HUES64 (cell line): ENCODE data around the gene RBP3.

ENCODE experiments used
- H3K27ac ChIP-seq: 2 replicates; pipeline ENCODE4 v1.7.0; 2013; ENCODE audit warnings: low read depth, low read length, inconsistent platforms
- H3K27me3 ChIP-seq: 2 replicates; pipeline ENCODE4 v1.6.1; 2013; ENCODE audit warnings: mild to moderate bottlenecking, low read length; ENCODE audit not compliant: insufficient read depth
- H3K36me3 ChIP-seq: 2 replicates; pipeline ENCODE4 v1.6.1; 2013; ENCODE audit warnings: mild to moderate bottlenecking, low read length; ENCODE audit not compliant: insufficient read depth
- H3K4me1 ChIP-seq: 2 replicates; pipeline ENCODE4 v1.6.1; 2013; ENCODE audit warnings: mild to moderate bottlenecking, low read length, moderate library complexity; ENCODE audit not compliant: insufficient read depth
- H3K4me3 ChIP-seq: 2 replicates; pipeline ENCODE4 v1.5.1; 2013; ENCODE audit warnings: mild to moderate bottlenecking, low read length, moderate library complexity
- H3K9ac ChIP-seq: 2 replicates; pipeline ENCODE4 v1.6.1; 2013; ENCODE audit warnings: mild to moderate bottlenecking, low read depth, low read length
- H3K9me3 ChIP-seq: 2 replicates; pipeline ENCODE4 v1.6.1; 2013; ENCODE audit warnings: low read depth, low read length; ENCODE audit not compliant: insufficient read depth
- WGBS: fragments of 150-250, 120-280 bp; methylation state at CpG from one replicate; pipeline ENCODE4 v1.1.7; 2013; ENCODE audit warnings: missing lambda C conversion rate; 5-methylcytosine and 5-hydroxymethylcytosine counted together

Gene RBP3

DNA sequence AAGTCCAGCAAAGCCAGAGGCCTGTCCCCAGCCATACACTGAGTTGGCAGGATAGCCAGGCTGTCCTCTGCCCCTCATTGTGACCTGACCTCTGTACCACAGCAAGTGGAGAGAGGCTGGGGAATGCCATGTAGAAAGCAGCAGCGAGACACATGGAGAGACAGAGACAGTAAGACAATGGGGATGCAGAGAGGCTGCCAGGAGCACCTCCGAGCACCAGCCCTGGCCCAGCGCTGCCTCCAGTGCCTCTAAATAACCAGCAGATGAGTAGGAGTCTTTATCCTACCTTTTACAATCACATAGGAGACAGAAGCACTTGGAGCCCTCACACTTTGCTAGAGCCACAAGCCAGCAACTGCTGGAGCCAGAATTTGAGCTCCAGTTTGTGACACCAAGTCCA, 17.8 kb upstream of the RBP3 start:
- Histone ChIP-seq H3K9ac (no peak overlapping the region), H3K27me3 (0 out of 2 replicates have a peak, but pooled peaks cover 6% of the 10 kb centered on the region), H3K4me1 (no peaks in the 10 kb centered on the region), H3K36me3 (no peaks in the 10 kb centered on the region), H3K27ac (no peak overlapping the region), H3K4me3 (no peak overlapping the region), H3K9me3 (no peaks in the 10 kb centered on the region)
- WGBS: 88% methylated on average over 3 of the region's 3 CpGs

GRCh38 chr10:47330804-47331203, 17.4 kb upstream of the RBP3 start:
- H3K36me3 ChIP-seq: no peaks in the 10 kb centered on the region
- 92% methylated on average over 3 of the region's 3 CpGs for WGBS
- H3K4me1 ChIP-seq: no peaks in the 10 kb centered on the region
- no peak overlapping the region for H3K9ac ChIP-seq
- no peak overlapping the region for H3K4me3 ChIP-seq
- H3K27ac ChIP-seq: no peak overlapping the region
- 0 out of 2 replicates have a peak, but pooled peaks cover 6% of the 10 kb centered on the region for H3K27me3 ChIP-seq
- no peaks in the 10 kb centered on the region for H3K9me3 ChIP-seq

- no peaks in the 10 kb centered on the region for H3K36me3 ChIP-seq
- H3K9ac ChIP-seq: no peak overlapping the region
- no peak overlapping the region for H3K4me3 ChIP-seq
- H3K9me3 ChIP-seq: no peaks in the 10 kb centered on the region
- WGBS: 94% methylated on average over 9 of the region's 9 CpGs
- no peaks in the 10 kb centered on the region for H3K4me1 ChIP-seq
- no peak overlapping the region for H3K27ac ChIP-seq
- 0 out of 2 replicates have a peak, but pooled peaks cover 6% of the 10 kb centered on the region for H3K27me3 ChIP-seq
Measured at GRCh38 chr10:47331491-47331890, 16.7 kb upstream of the RBP3 start.

- Histone ChIP-seq H3K27me3 (0 out of 2 replicates have a peak, but pooled peaks cover 6% of the 10 kb centered on the region), H3K4me3 (no peak overlapping the region), H3K9me3 (no peaks in the 10 kb centered on the region), H3K27ac (no peak overlapping the region), H3K4me1 (no peaks in the 10 kb centered on the region), H3K36me3 (no peaks in the 10 kb centered on the region), H3K9ac (no peak overlapping the region)
- WGBS: 72% methylated on average over 7 of the region's 7 CpGs
Measured at GRCh38 chr10:47331954-47332353, 16.2 kb upstream of the RBP3 start.

- Histone ChIP-seq H3K9ac (no peak overlapping the region), H3K36me3 (no peaks in the 10 kb centered on the region), H3K9me3 (no peaks in the 10 kb centered on the region), H3K4me1 (no peaks in the 10 kb centered on the region), H3K4me3 (no peak overlapping the region), H3K27me3 (0 out of 2 replicates have a peak, but pooled peaks cover 6% of the 10 kb centered on the region), H3K27ac (no peak overlapping the region)
- WGBS: 88% methylated on average over 3 of the region's 3 CpGs
Measured at GRCh38 chr10:47332371-47332770, 15.8 kb upstream of the RBP3 start.

DNA sequence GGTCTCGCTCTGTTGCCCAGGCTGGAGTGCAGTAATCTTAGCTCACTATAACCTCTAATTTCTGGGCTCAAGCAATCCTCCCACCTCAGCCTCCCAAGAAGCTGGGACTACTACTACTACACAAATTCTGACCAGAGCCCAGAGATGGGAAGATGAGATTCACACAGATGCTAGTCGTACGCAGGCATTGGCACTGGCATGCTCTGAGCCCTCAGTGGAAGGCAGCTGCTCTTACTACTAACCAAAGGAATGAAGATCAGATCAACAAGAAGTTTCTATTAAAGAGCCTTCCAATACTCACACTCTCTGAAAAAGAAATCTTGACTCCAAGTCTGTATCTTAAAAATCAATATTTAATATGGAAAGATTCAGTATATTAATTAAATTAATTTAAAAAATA, 15.2 kb upstream of the RBP3 start:
- WGBS: over 99% methylated on average over 3 of the region's 3 CpGs
- Histone ChIP-seq H3K4me3 (no peak overlapping the region), H3K9ac (no peak overlapping the region), H3K36me3 (no peaks in the 10 kb centered on the region), H3K27me3 (0 out of 2 replicates have a peak, but pooled peaks cover 6% of the 10 kb centered on the region), H3K9me3 (no peaks in the 10 kb centered on the region), H3K4me1 (no peaks in the 10 kb centered on the region), H3K27ac (no peak overlapping the region)

DNA sequence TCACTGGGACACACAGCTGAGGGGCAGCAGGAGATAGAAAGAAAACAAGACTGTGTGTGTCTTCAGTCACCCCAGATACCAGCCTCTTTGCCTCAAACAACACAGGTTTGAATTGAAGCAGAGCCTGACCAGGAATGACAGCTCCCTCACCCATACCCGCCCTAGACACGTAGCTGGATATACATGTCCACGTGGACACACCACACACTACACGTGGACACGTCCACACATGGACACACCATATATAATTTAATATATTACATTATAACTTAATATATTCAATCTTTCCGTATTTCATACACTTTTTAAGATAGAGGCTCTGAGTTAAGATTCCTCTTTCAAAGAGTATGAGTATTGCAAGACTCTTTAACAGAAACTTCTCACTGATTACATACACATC, 14.6 kb upstream of the RBP3 start:
- no peaks in the 10 kb centered on the region for H3K36me3 ChIP-seq
- H3K9ac ChIP-seq: no peak overlapping the region
- H3K27ac ChIP-seq: no peak overlapping the region
- no peaks in the 10 kb centered on the region for H3K4me1 ChIP-seq
- no peak overlapping the region for H3K4me3 ChIP-seq
- 96% methylated on average over 4 of the region's 6 CpGs for WGBS
- H3K27me3 ChIP-seq: 0 out of 2 replicates have a peak, but pooled peaks cover 6% of the 10 kb centered on the region
- no peaks in the 10 kb centered on the region for H3K9me3 ChIP-seq

DNA sequence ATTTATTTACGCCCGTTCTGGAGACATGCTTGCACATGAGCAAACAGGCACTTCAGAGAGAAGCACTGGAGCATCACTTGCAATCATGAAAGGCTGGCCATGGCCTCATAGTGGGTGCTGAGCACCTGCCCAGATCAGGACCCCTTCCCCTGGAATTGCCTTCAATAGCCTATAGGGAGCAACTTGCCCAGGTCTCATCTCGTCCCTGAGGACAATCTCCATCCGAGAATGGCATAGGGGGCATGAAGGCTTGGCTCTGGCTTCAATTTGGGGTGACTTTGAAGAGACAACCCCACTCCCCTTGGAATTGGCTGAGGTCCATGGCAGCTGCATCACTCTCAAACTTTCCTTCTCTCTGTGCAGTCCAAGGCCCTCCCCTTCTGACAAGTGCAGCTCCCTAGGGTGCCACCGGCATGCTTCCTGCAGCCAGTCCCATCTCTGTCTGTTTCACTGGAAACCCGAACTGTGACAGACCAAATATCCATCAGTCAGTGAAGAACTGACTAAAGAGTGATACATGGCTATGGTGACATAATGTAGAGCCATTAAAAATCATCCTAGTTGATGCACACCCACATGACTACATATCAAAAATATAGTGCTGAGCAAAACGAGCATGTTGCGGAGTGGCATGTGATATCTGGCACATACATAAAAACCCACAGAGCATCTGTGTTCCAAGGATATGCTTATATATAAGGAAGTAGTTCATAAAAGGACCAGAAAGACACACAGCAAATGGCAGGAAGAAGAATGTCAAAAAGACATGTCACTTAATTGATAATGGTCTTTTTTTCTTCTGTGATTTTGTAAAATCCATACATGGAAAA, 13.5 kb upstream of the RBP3 start:
- no peak overlapping the region for H3K27ac ChIP-seq
- H3K4me1 ChIP-seq: no peaks in the 10 kb centered on the region
- 0 out of 2 replicates have a peak, but pooled peaks cover 6% of the 10 kb centered on the region for H3K27me3 ChIP-seq
- H3K9me3 ChIP-seq: no peaks in the 10 kb centered on the region
- H3K9ac ChIP-seq: no peak overlapping the region
- no peaks in the 10 kb centered on the region for H3K36me3 ChIP-seq
- 90% methylated on average over 8 of the region's 8 CpGs for WGBS
- no peak overlapping the region for H3K4me3 ChIP-seq

DNA sequence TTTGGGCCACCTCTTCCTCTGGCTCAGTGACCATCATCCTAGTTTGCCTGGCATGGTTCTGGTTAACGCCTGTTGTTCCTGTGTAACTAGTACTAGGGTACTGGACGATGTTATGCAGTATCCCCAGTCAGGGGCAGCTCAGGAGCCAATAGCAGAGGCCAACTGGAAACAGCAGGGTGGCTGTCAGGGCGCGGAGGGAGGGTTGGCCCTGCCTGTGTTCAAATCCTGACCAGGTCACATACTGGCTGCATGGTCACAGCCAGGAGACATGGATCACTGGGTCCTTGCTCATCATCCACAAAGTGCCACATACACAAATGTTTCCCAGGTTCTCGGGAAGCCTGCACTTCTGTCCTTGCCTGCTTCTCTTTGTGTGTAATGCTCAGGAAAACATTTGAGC, 12.3 kb upstream of the RBP3 start:
- no peaks in the 10 kb centered on the region for H3K4me1 ChIP-seq
- H3K9me3 ChIP-seq: no peaks in the 10 kb centered on the region
- 0 out of 2 replicates have a peak, but pooled peaks cover 6% of the 10 kb centered on the region for H3K27me3 ChIP-seq
- 90% methylated on average over 5 of the region's 5 CpGs for WGBS
- H3K36me3 ChIP-seq: no peaks in the 10 kb centered on the region
- no peak overlapping the region for H3K9ac ChIP-seq
- H3K27ac ChIP-seq: no peak overlapping the region
- H3K4me3 ChIP-seq: no peak overlapping the region

GRCh38 chr10:47336387-47337134, 11.6 kb upstream of the RBP3 start:
- 91% methylated on average over 14 of the region's 15 CpGs for WGBS
- no peak overlapping the region for H3K9ac ChIP-seq
- no peaks in the 10 kb centered on the region for H3K4me1 ChIP-seq
- H3K4me3 ChIP-seq: no peak overlapping the region
- H3K27me3 ChIP-seq: 0 out of 2 replicates have a peak, but pooled peaks cover 6% of the 10 kb centered on the region
- no peaks in the 10 kb centered on the region for H3K36me3 ChIP-seq
- no peaks in the 10 kb centered on the region for H3K9me3 ChIP-seq
- no peak overlapping the region for H3K27ac ChIP-seq

DNA sequence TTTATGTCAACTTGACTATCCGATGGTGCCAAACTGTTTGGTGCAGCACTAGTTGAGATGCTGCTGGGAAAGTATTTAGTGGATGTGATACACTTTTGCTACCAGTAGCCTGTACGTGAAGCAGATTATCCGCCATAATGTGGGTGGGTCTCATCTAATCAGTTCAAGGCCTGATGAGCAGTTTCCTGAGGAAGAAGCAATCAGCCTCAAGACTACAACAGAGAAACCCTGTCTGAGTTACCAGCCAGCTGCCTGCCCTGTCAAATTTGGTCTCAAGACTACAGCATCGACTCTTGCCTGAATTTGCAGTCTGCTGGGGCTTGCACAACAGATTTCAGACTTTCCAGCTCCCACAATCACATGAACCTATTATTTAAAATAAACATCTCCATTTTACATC, 10.9 kb upstream of the RBP3 start:
- H3K9me3 ChIP-seq: no peaks in the 10 kb centered on the region
- H3K4me3 ChIP-seq: no peak overlapping the region
- 96% methylated on average over 4 of the region's 4 CpGs for WGBS
- H3K27me3 ChIP-seq: 0 out of 2 replicates have a peak, but pooled peaks cover 6% of the 10 kb centered on the region
- H3K27ac ChIP-seq: no peak overlapping the region
- H3K9ac ChIP-seq: no peak overlapping the region
- peaks cover 5% of the 10 kb centered on the region; the same call in 1 of the 2 replicates for H3K4me1 ChIP-seq
- no peaks in the 10 kb centered on the region for H3K36me3 ChIP-seq
